HG03064 (cell line): ENCODE measurements around the gene CPEB3.
"Not testable (repeated sequence)": the region's sequence is repeated elsewhere in the genome, so short reads cannot be mapped to it uniquely, and the experiment has no call there.

Experiments
- ATAC-seq: cut with Tn5 transposase; IDR thresholded peaks from one replicate; pipeline ENCODE4 v1.9.1; 2021; ENCODE audit warnings: low read depth; ENCODE audit not compliant: unreplicated experiment

Gene CPEB3

GRCh38 chr10:92290837-92291615 lies at the start of gene CPEB3, which contains the start of gene MARCHF5:
CPEB3 (minus strand) TSS chr10:92291078; CDS start chr10:92240350, 50,728 bp downstream.
MARCHF5 (plus strand) TSS chr10:92291167; CDS start chr10:92291495, 328 bp downstream.
- ATAC-seq, result peak; percentile 98

DNA sequence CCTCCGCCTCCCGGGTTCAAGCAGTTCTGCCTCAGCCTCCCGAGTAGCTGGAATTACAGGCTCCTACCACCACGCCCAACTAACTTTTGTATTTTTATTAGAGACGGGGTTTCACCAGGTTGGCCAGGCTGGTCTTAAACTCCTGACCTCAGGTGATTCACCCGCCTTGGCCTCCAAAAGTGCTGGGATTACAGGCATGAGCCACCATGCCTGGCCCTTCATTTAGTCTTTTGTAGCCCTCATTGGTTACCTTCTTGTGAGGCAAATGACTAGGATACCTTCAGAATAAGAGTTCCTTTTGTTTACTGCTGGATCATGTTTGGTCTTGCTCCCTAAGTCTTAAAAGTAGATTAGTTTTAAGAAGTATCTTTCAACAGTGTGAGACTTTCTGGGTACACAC lies 39.0 kb upstream of the CPEB3 start:
- ATAC-seq, result not testable (repeated sequence)

GRCh38 chr10:92328993-92329392 lies 38.1 kb upstream of the CPEB3 start:
- ATAC-seq, result no peak

- no peak for ATAC-seq
Measured at GRCh38 chr10:92327445-92328433, 36.9 kb upstream of the CPEB3 start.

DNA sequence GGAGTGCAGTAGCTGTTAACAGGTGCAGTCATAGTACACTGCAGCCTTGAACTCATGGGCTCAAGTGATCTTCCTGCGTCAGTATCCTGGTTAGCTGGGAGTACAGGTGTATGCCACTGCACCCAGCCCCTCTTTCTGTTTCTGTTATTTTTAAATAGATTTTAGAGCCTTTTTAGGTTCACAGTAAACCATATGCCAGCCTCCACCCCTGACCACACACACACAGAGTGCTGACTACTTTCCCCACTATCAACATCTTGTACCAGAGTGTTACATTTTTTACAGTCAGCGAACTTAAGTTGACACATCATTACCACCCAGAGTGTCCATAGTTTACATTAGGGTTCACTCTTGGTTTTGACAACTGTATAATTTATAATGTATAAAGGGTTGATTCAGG lies 32.2 kb upstream of the CPEB3 start:
- ATAC-seq, result no peak

DNA sequence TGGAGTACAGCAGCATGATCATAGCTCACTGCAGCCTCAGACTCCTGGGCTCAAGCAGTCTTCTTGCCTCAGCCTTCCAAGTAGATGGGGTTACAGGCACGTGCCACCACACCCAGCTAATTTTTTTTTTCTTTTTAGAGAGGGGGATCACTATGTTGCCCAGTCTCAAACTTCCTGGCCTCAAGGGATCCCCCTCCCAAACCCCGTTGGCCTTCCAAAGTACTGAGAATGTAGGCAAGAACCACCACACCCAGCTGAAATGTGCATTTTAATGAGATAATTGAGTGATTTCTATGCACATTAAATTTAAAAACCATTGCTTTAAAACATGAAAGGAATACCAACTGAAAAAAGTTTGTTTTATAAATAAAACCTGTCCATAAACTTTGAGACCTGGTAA lies 25.7 kb upstream of the CPEB3 start:
- no peak for ATAC-seq

DNA sequence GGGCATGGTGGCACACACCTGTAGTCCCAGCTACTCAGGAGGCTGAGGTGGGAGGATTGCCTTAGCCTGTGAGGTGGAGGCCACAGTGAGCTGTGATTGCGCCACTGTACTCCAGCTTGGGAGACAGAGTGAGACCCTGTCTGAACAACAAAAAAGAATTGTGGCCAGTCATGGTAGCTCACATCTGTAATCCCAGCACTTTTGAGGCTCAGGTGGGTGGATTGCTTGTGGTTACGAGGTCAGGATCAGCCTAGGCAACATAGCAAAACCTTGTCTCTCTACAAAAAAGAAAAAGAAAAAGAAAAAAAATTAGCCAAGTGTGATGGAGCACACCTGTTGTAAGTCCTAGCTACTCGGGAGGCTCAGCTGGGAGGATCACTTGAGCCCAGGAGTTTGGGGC lies 22.9 kb upstream of the CPEB3 start:
- ATAC-seq, result no peak

GRCh38 chr10:92309272-92309671 lies 18.4 kb upstream of the CPEB3 start:
- ATAC-seq, result no peak

DNA sequence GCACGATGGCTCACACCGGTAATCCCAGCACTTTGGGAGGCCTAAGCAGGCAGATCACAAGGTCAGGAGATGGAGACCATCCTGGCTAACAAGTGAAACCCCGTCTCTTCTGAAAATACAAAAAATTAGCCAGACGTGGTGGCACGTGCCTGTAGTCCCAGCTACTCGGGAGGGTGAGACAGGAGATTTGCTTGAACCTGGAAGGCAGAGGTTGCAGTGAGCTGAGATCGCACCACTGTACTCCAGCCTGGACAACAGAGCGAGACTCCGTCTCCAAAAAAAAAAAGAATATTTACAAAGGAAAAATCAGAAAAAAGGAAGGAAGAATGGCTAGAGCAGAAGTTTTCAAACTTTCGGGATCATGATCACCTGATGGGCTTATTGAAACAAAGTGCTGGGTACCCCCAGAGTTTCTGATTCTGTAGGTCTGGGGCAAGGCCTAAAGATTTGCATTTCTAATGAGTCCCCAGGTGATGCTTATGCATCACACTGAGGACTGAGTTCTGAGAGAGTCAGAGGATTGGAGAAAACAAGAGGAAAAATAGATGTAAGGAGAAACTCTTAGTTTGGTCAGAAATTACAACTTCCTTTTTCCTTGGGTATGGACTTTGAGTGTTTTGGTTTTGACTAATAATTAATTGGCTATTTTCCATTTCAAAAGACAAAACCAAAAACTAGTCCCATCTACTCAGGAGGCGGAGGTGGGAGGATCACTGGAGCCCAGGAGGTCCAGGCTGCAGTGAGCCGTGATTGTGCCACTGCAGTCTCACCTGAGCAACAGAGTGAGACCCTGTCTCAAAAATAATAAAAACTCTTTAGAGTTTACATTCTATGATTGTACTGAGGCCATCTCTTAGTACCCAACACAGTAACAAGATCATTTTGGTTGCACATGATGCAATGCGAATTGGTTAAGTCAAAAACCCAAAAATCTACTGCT lies 14.5 kb upstream of the CPEB3 start:
- ATAC-seq, result no peak

- no peak for ATAC-seq
Measured at GRCh38 chr10:92304061-92304460, 13.2 kb upstream of the CPEB3 start.

DNA sequence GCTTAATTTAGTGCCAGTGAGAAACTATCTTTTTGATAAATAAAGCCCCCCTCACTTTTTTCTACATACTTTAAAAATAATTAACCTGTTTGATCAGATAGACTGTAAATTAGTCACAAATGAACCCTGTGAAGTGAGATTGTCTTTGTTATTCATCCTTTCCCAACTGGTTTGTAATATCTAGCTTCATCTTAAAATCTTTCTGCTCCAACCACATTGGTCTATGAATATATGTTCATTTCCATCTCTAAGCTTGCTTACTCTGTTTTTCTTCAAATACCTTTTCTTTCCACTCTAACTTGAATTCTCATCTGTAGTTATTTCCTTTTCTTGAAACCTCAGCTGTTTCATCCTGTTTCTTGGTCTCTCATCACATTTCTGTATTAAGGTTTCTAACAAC lies 12.2 kb upstream of the CPEB3 start:
- no peak for ATAC-seq

- ATAC-seq, result no peak
Measured at GRCh38 chr10:92298487-92298886, 7.6 kb upstream of the CPEB3 start.

DNA sequence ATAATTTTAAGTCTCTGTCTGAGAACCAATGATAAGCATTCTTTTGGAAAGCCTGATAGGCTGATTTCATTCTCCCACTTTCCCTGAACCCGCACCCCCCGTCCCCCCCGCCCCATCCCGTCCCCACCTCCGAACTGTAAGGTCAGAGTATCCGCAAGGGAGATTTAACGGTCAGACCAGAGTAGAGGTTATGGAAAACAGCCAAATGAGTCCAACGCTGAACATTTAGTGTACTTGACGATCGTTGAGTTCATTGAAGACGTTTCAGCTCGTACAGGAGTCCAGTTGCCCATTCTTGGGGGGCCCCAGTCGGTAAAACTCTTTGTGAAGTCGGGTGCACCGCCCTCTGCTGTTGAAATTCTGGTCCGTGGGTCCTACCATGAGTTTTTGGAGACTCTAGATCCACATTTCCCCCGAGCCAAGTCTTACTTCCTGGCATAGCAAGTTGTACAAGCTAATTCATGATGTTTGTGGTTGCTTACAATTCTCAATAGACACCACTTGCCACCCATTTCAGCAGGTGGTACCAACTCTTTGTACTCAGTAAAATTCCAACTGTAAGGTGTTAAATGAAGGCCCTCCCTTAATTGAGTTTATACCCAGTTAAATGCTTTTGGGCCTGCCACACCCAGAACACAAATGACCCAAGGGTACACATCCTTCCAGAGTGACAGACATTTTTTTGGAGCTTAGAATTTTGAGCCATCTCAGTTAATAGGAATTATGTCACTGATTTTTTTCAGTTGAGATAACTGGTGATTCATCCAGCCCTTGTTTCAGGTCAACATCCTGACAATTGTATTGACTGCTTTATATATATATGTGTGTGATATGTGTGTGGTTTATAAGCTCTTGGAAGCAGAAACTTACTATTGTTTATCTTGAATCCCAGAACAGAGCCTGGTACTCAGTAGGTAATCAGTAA lies 1.3 kb upstream of the CPEB3 start:
- no peak for ATAC-seq

DNA sequence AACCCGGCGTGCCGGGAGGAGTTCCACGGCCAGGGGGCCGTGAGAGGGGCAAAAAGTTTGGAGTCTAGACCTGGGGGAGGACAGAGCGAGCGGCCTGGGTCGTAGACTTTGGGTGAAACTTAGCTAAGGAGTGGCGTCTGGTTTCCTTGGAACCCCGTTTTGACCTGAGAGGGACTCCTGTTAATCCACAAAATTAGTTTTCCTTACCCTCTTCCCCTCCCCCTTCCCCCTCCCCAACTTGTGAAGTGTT lies 663 bp upstream of the CPEB3 start:
- ATAC-seq, result no peak

- ATAC-seq, result peak; percentile 7
Measured at GRCh38 chr10:92290076-92290836, 622 bp downstream of the CPEB3 start.

DNA sequence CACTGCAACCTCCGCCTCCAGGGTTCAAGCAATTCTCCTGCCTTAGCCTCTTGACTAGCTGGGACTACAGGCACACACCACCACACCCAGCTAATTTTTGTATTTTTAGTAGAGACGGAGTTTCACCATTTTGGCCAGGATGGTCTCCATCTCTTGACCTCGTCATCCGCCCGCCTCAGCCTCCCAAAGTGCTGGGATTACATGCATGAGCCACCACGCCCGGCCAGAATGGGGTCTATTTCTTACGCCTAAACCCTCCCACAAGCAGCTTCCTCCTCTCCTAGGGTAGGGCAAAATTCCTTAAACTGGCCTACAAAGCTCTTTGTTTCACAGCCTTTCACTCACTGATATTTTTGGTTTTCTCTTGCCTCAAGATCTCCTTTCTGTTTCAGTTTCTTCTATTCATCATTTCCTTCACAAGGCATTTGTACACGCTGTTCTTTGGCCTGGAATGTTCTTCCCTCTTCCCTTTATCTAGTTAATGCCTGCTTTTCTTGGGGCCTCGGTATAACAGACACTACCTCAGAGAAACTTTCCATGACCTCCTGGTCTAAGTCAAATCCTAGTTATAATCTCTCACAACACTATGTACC lies 6.7 kb downstream of the CPEB3 start:
- no peak for ATAC-seq

GRCh38 chr10:92278996-92279696 lies 11.7 kb downstream of the CPEB3 start:
- no peak for ATAC-seq

- ATAC-seq, result no peak
Measured at GRCh38 chr10:92274071-92274470, 16.8 kb downstream of the CPEB3 start.
